ENCODE measurements around the gene KCNA1.

Gene KCNA1

DNA sequence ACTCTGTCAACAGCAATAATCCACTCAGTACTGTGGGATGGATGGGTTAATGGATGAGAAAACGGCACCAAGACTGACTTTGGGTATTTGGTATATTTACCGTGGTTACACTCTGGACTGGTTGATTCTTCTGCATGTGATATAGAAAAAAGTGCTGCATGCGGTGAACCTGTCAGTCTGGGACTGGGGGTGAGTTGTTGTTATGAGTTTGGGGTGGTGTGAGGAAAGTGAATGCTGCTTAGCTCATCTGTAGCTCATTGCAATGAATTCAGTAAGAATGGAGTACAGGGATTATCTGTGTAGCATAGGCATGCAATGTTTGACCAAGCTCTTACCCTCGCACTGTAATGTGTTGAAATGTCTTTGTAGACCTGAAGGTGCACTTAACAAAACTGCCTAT lies 6.0 kb downstream of the KCNA1 start:
- no peak overlapping the region for H4K8ac ChIP-seq (ENCODE audit: low read depth, low read length)
- H3K27me3 ChIP-seq (ENCODE audit: control insufficient read depth in 3 of 3, insufficient read depth in 3 of 3, low read depth in 1 of 3, low read length in 3 of 3), result peaks cover 8 to 74% (median 19%) of the 10 kb centered on the region in 3 experiments
- no peak overlapping the region for H3K9ac ChIP-seq (ENCODE audit: low read depth, low read length, poor library complexity)
- no peak overlapping the region for H2BK12ac ChIP-seq (ENCODE audit: low read length)
- no peak overlapping the region for H2BK5ac ChIP-seq (ENCODE audit: low read length)
- H4K91ac ChIP-seq (ENCODE audit: low read depth, low read length, poor library complexity), result no peak overlapping the region
- no peak overlapping the region for H2AK5ac ChIP-seq (ENCODE audit: low read depth, low read length)
- H3K14ac ChIP-seq (ENCODE audit: low read length), result no peak overlapping the region
- H2AFZ ChIP-seq (ENCODE audit: low read length), result no peak overlapping the region
- H3K18ac ChIP-seq (ENCODE audit: low read length), result no peak overlapping the region
- peaks cover 0 to 11% of the 10 kb centered on the region in 2 donors for H3K9me3 ChIP-seq (replicated peaks in 1 of 2; ENCODE audit: control insufficient read depth in 2 of 2, insufficient read depth in 1 of 2, low read depth in 1 of 2, low read length in 2 of 2)
- H2BK120ac ChIP-seq (ENCODE audit: low read depth, low read length), result no peak overlapping the region
- no peak overlapping the region for H3K27ac ChIP-seq (replicated peaks; ENCODE audit: low read length)
- DNase-seq (ENCODE audit: low spot score), result no peak
- no peak overlapping the region for H3K23ac ChIP-seq (ENCODE audit: low read depth, low read length, poor library complexity)
- no CpG with 5 or more reads among the region's 4 CpGs for WGBS, 2 donors (ENCODE audit: extremely low coverage in 2 of 2, insufficient read length in 2 of 2, insufficient replicate concordance in 1 of 2)
- no peak overlapping the region for H3K4me2 ChIP-seq (ENCODE audit: insufficient read depth, low read length, poor library complexity, severe bottlenecking)
- no peak overlapping the region for H3K4ac ChIP-seq (ENCODE audit: low read length)
- no peak overlapping the region for H3K4me3 ChIP-seq (ENCODE audit: low read length in 2 of 2)
- no peaks in the 10 kb centered on the region for H3K79me1 ChIP-seq (ENCODE audit: low read depth, low read length)
- no peaks in the 10 kb centered on the region for H3K36me3 ChIP-seq (replicated peaks in 1 of 2; ENCODE audit: control insufficient read depth in 2 of 2, insufficient read depth in 2 of 2, low read length in 2 of 2)
- no peak overlapping the region for H2BK15ac ChIP-seq (ENCODE audit: low read length)
- H3K4me1 ChIP-seq (ENCODE audit: control insufficient read depth in 2 of 2, insufficient read depth in 1 of 2, low read depth in 1 of 2, low read length in 2 of 2), result peaks cover 0 to 4% of the 10 kb centered on the region in 2 donors

DNA sequence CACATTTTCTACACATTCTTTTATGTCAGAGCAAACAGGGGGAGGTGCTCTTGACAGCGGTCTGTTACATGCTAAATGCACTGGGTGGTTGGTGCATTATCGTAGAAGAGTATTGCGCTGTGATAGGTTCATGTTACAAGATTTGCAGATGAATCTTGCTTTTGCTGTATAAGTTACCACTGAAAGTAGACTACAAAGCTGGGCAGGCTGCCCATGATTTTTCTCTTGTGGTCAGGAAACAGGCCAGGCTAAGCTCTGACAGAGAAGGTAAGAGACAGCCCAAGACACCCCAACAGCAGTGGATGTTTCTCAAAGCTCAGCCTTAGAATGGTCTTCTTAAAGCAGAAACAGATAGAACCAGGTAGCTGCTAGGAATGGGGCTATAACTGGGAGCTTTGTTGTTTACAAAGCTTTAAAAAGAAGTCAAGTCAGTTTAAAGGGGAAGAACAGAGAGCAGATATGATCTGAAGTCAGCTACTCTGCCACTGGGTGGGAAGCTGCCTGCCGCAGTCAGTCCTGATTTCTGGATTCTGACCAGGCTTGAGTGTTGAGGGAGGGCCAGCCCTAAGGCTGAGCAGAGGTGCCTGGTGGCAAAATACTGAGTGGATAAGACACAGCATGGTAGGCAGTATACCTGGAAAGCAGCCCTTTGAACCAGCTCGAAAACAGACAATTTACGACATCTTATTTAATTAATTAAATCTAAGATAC lies 9.4 kb downstream of the KCNA1 start:
- H2BK5ac ChIP-seq (ENCODE audit: low read length), result no peak overlapping the region

DNA sequence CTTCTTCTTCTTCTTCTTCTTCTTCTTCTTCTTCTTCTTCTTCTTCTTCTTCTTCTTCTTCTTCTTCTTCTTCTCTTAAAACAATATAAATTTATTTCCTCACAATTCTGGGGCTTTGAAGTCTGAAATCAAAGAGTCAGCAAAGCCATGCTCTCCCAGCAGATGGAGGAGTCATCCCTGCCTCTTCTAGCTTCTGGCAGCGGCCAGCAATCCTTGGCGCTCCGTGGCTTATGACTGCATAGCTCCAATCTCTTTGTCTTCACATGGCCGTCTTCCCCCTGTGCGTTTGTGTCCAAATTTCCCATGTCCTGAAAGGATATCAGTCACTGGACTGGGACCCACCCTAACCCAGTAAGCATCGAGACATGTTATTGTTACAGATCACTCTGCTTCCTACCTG lies 22.9 kb downstream of the KCNA1 start:
- H4K8ac ChIP-seq (ENCODE audit: low read depth, low read length), result no peak overlapping the region
- no peak overlapping the region for H3K4me2 ChIP-seq (ENCODE audit: insufficient read depth, low read length, poor library complexity, severe bottlenecking)
- no peak for DNase-seq (ENCODE audit: low spot score)
- H3K4ac ChIP-seq (ENCODE audit: low read length), result no peak overlapping the region
- WGBS, 2 donors (ENCODE audit: extremely low coverage in 2 of 2, insufficient read length in 2 of 2, insufficient replicate concordance in 1 of 2), result no CpG with 5 or more reads among the region's 6 CpGs
- no peak overlapping the region for H2BK5ac ChIP-seq (ENCODE audit: low read length)
- H2AK5ac ChIP-seq (ENCODE audit: low read depth, low read length), result no peak overlapping the region
- H3K9ac ChIP-seq (ENCODE audit: low read depth, low read length, poor library complexity), result no peak overlapping the region
- H3K27me3 ChIP-seq (ENCODE audit: control insufficient read depth in 3 of 3, insufficient read depth in 3 of 3, low read depth in 1 of 3, low read length in 3 of 3), result no peaks in the 10 kb centered on the region
- no peaks in the 10 kb centered on the region for H3K36me3 ChIP-seq (replicated peaks in 1 of 2; ENCODE audit: control insufficient read depth in 2 of 2, insufficient read depth in 2 of 2, low read length in 2 of 2)
- H4K91ac ChIP-seq (ENCODE audit: low read depth, low read length, poor library complexity), result no peak overlapping the region
- H3K27ac ChIP-seq (replicated peaks; ENCODE audit: low read length), result no peak overlapping the region
- H3K79me1 ChIP-seq (ENCODE audit: low read depth, low read length), result no peaks in the 10 kb centered on the region
- no peak overlapping the region for H2BK120ac ChIP-seq (ENCODE audit: low read depth, low read length)
- no peak overlapping the region for H3K23ac ChIP-seq (ENCODE audit: low read depth, low read length, poor library complexity)
- H3K18ac ChIP-seq (ENCODE audit: low read length), result no peak overlapping the region
- H3K9me3 ChIP-seq (replicated peaks in 1 of 2; ENCODE audit: control insufficient read depth in 2 of 2, insufficient read depth in 1 of 2, low read depth in 1 of 2, low read length in 2 of 2), result no peaks in the 10 kb centered on the region
- H2AFZ ChIP-seq (ENCODE audit: low read length), result no peak overlapping the region
- no peak overlapping the region for H2BK12ac ChIP-seq (ENCODE audit: low read length)
- H2BK15ac ChIP-seq (ENCODE audit: low read length), result no peak overlapping the region
- H3K14ac ChIP-seq (ENCODE audit: low read length), result no peak overlapping the region
- H3K4me3 ChIP-seq (ENCODE audit: low read length in 2 of 2), result no peak overlapping the region
- no peaks in the 10 kb centered on the region for H3K4me1 ChIP-seq (ENCODE audit: control insufficient read depth in 2 of 2, insufficient read depth in 1 of 2, low read depth in 1 of 2, low read length in 2 of 2)

More for the DNA sequence above, 9.4 kb downstream of the KCNA1 start:
- Histone ChIP-seq H3K18ac (ENCODE audit: low read length) (peak overlapping the region; percentile 27), H4K8ac (ENCODE audit: low read depth, low read length) (no peak overlapping the region), H3K9ac (ENCODE audit: low read depth, low read length, poor library complexity) (no peak overlapping the region), H3K36me3 (replicated peaks in 1 of 2; ENCODE audit: control insufficient read depth in 2 of 2, insufficient read depth in 2 of 2, low read length in 2 of 2) (no peaks in the 10 kb centered on the region), H2AFZ (ENCODE audit: low read length) (no peak overlapping the region), H3K27me3 (ENCODE audit: control insufficient read depth in 3 of 3, insufficient read depth in 3 of 3, low read depth in 1 of 3, low read length in 3 of 3) (peaks cover 0 to 45% (median 0%) of the 10 kb centered on the region in 3 experiments), H3K9me3 (replicated peaks in 1 of 2; ENCODE audit: control insufficient read depth in 2 of 2, insufficient read depth in 1 of 2, low read depth in 1 of 2, low read length in 2 of 2) (no peaks in the 10 kb centered on the region), H2BK15ac (ENCODE audit: low read length) (no peak overlapping the region), H3K27ac (replicated peaks; ENCODE audit: low read length) (no peak overlapping the region), H3K4me2 (ENCODE audit: insufficient read depth, low read length, poor library complexity, severe bottlenecking) (no peak overlapping the region), H4K91ac (ENCODE audit: low read depth, low read length, poor library complexity) (no peak overlapping the region), H2AK5ac (ENCODE audit: low read depth, low read length) (no peak overlapping the region), H3K4me1 (ENCODE audit: control insufficient read depth in 2 of 2, insufficient read depth in 1 of 2, low read depth in 1 of 2, low read length in 2 of 2) (no peaks in the 10 kb centered on the region), H3K23ac (ENCODE audit: low read depth, low read length, poor library complexity) (no peak overlapping the region), H3K79me1 (ENCODE audit: low read depth, low read length) (no peaks in the 10 kb centered on the region), H2BK12ac (ENCODE audit: low read length) (no peak overlapping the region), H3K14ac (ENCODE audit: low read length) (no peak overlapping the region), H2BK120ac (ENCODE audit: low read depth, low read length) (no peak overlapping the region), H3K4ac (ENCODE audit: low read length) (no peak overlapping the region), H3K4me3 (ENCODE audit: low read length in 2 of 2) (no peak overlapping the region)
- no peak for DNase-seq (ENCODE audit: low spot score)
- no CpG with 5 or more reads among the region's 6 CpGs for WGBS, 2 donors (ENCODE audit: extremely low coverage in 2 of 2, insufficient read length in 2 of 2, insufficient replicate concordance in 1 of 2)

DNA sequence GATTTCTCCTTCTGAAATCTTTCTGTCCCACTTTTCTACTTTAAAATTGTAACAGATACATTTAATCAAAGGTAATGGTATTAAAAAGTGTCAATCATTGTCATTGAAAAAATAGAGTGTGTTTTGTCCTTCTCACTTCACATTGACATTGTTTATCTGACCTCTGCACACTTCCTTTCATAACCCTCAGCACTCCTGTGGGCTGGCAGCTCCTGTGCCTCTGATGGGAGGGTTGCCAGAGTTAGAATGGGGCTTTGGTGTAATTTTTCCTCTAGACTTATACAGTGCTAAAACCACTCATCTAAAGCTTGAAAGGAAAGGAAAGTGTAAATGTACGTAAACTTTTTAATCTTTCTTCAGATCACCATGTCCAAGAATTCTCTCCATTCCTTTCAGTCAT lies 23.7 kb downstream of the KCNA1 start:
- Histone ChIP-seq H3K18ac (ENCODE audit: low read length) (no peak overlapping the region), H4K8ac (ENCODE audit: low read depth, low read length) (no peak overlapping the region), H2BK5ac (ENCODE audit: low read length) (no peak overlapping the region), H2AFZ (ENCODE audit: low read length) (no peak overlapping the region), H3K4me2 (ENCODE audit: insufficient read depth, low read length, poor library complexity, severe bottlenecking) (no peak overlapping the region), H2AK5ac (ENCODE audit: low read depth, low read length) (no peak overlapping the region), H3K14ac (ENCODE audit: low read length) (no peak overlapping the region), H3K27ac (replicated peaks; ENCODE audit: low read length) (no peak overlapping the region), H4K91ac (ENCODE audit: low read depth, low read length, poor library complexity) (no peak overlapping the region), H3K4me1 (ENCODE audit: control insufficient read depth in 2 of 2, insufficient read depth in 1 of 2, low read depth in 1 of 2, low read length in 2 of 2) (no peaks in the 10 kb centered on the region), H2BK15ac (ENCODE audit: low read length) (no peak overlapping the region), H3K4me3 (ENCODE audit: low read length in 2 of 2) (no peak overlapping the region), H3K27me3 (ENCODE audit: control insufficient read depth in 3 of 3, insufficient read depth in 3 of 3, low read depth in 1 of 3, low read length in 3 of 3) (no peaks in the 10 kb centered on the region), H3K79me1 (ENCODE audit: low read depth, low read length) (no peaks in the 10 kb centered on the region), H2BK12ac (ENCODE audit: low read length) (no peak overlapping the region), H3K9me3 (replicated peaks in 1 of 2; ENCODE audit: control insufficient read depth in 2 of 2, insufficient read depth in 1 of 2, low read depth in 1 of 2, low read length in 2 of 2) (no peaks in the 10 kb centered on the region), H2BK120ac (ENCODE audit: low read depth, low read length) (no peak overlapping the region), H3K36me3 (replicated peaks in 1 of 2; ENCODE audit: control insufficient read depth in 2 of 2, insufficient read depth in 2 of 2, low read length in 2 of 2) (no peaks in the 10 kb centered on the region), H3K4ac (ENCODE audit: low read length) (no peak overlapping the region), H3K23ac (ENCODE audit: low read depth, low read length, poor library complexity) (no peak overlapping the region), H3K9ac (ENCODE audit: low read depth, low read length, poor library complexity) (no peak overlapping the region)
- no CpG with 5 or more reads among the region's 1 CpG for WGBS, 2 donors (ENCODE audit: extremely low coverage in 2 of 2, insufficient read length in 2 of 2, insufficient replicate concordance in 1 of 2)
- no peak for DNase-seq (ENCODE audit: low spot score)
